Hair follicle dermal papilla cell (primary cell): ENCODE data around the gene AKT3. TPM values are rescaled to one million over a fixed set of nuclear protein-coding genes. Genes with fewer than 3 reads are reported as not detected.

Source experiments
- total RNA-seq: library from RNA; depleted of rRNA; stranded (reverse); fragments of >200 nt; gene quantifications from 2 replicates; pipeline ENCODE4 v1.2.3, GENCODE V29; 2012

Gene AKT3
- total RNA-seq, result 36.2 and 39.3 TPM in 2 replicates

DNA sequence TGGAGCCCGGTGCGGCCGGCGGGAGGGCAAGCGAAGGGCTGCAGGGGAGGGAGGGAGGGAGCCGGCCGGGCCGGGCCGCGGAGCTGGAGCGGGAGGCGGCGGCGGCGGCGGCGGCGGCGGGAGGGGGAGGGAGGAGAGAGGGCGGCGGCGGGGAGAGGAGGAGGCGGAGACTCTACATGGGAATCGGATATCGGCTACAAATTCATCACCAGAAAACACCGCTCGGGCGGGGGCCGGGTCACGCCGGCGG lies at the start of gene AKT3:
Gene AKT3 (minus strand): TSS at position 42 of the 250 bp plus-strand sequence. CDS start 7,073 bp downstream, outside the sequence.

Other genes starting within 250 kb of the AKT3 start
- 9.9 and 10.2 TPM in 2 replicates for gene ZBTB18, start 201.0 kb upstream of the AKT3 start, total RNA-seq